IMR-90 (cell line): ENCODE data around the gene FAM83B.

ENCODE experiments used
- CEBPB ChIP-seq: IDR thresholded peaks from 2 replicates; pipeline ENCODE4 v1.6.1; 2012; ENCODE audit warnings: low read depth, low read length, improper control_type of control experiment
- FOS ChIP-seq: fragments of 150-350 bp; IDR thresholded peaks from 2 replicates; pipeline ENCODE4 v1.6.1; 2016; ENCODE audit warnings: low read depth, low read length
- POLR2A ChIP-seq: IDR thresholded peaks from 2 replicates; pipeline ENCODE4 v1.6.1; 2012; ENCODE audit warnings: mild to moderate bottlenecking, low read depth, low read length
- TF ChIP-seq, protein P1 (sequence below): fragments of 150-350 bp; IDR thresholded peaks from 2 replicates; pipeline ENCODE4 v1.6.1; 2017; ENCODE audit warnings: mild to moderate bottlenecking, antibody characterized with exemption, low read length, low read depth
- TF ChIP-seq, protein P2 (sequence below): conservative IDR thresholded peaks from 2 replicates; pipeline ENCODE4 v1.5.1; 2012; ENCODE audit warnings: mild to moderate bottlenecking, low read depth, low read length, improper control_type of control experiment

DNA sequence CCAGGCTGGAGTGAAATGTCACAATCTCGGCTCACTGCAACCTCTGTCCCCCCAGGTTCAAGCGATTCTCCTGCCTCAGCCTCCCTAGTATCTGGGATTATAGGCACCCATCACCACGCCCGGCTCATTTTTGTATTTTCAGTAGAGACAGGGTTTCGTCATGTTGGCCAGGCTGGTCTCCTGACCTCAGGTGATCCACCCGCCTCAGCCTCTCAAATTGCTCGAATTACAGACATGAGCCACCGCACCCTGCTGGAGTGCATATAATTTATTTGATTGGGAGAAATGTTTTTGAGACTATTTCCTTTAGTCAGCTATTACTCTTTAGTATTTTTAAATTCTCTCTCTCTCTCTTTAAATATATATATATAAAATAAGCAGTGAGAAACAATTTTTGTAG is 29.8 kb downstream of the FAM83B start:
- TF ChIP-seq POLR2A: no peak
- TF ChIP-seq CEBPB: no peak
- TF ChIP-seq, protein P1, sequence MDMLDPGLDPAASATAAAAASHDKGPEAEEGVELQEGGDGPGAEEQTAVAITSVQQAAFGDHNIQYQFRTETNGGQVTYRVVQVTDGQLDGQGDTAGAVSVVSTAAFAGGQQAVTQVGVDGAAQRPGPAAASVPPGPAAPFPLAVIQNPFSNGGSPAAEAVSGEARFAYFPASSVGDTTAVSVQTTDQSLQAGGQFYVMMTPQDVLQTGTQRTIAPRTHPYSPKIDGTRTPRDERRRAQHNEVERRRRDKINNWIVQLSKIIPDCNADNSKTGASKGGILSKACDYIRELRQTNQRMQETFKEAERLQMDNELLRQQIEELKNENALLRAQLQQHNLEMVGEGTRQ: no peak
- TF ChIP-seq, protein P2, sequence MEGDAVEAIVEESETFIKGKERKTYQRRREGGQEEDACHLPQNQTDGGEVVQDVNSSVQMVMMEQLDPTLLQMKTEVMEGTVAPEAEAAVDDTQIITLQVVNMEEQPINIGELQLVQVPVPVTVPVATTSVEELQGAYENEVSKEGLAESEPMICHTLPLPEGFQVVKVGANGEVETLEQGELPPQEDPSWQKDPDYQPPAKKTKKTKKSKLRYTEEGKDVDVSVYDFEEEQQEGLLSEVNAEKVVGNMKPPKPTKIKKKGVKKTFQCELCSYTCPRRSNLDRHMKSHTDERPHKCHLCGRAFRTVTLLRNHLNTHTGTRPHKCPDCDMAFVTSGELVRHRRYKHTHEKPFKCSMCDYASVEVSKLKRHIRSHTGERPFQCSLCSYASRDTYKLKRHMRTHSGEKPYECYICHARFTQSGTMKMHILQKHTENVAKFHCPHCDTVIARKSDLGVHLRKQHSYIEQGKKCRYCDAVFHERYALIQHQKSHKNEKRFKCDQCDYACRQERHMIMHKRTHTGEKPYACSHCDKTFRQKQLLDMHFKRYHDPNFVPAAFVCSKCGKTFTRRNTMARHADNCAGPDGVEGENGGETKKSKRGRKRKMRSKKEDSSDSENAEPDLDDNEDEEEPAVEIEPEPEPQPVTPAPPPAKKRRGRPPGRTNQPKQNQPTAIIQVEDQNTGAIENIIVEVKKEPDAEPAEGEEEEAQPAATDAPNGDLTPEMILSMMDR: no peak
- TF ChIP-seq FOS: no peak
